Nephron progenitor cell (in vitro differentiated cells): ENCODE measurements around the gene IGF2BP1.

Experiments
- DNase-seq: peaks from one replicate; pipeline ENCODE4 v3.0.0; 2021
- H3K27ac Mint-ChIP-seq: 2 replicates; pipeline ENCODE4 v1.8.0; 2021; ENCODE audit warnings: mild to moderate bottlenecking, moderate library complexity, mixed read lengths
- H3K27me3 Mint-ChIP-seq: 2 replicates; pipeline ENCODE4 v1.8.0; 2021; ENCODE audit warnings: mild to moderate bottlenecking, low read depth, mixed read lengths; ENCODE audit not compliant: poor library complexity
- H3K36me3 Mint-ChIP-seq: 2 replicates; pipeline ENCODE4 v1.8.0; 2021; ENCODE audit warnings: low read depth, mixed read lengths
- H3K4me1 Mint-ChIP-seq: 2 replicates; pipeline ENCODE4 v1.8.0; 2021; ENCODE audit warnings: mixed read lengths
- H3K4me3 Mint-ChIP-seq: 2 replicates; pipeline ENCODE4 v1.8.0; 2021; ENCODE audit warnings: mild to moderate bottlenecking, moderate library complexity, mixed read lengths
- H3K9me3 Mint-ChIP-seq: 2 replicates; pipeline ENCODE4 v1.8.0; 2021; ENCODE audit warnings: mild to moderate bottlenecking, moderate library complexity, mixed read lengths
- TF ChIP-seq, protein P1 (sequence below): fragments of 200-600 bp; sonication (generic); IDR thresholded peaks from 2 replicates; pipeline ENCODE4 v1.5.0; 2021; ENCODE audit warnings: antibody characterized with exemption

The IGF2BP1 gene

DNA sequence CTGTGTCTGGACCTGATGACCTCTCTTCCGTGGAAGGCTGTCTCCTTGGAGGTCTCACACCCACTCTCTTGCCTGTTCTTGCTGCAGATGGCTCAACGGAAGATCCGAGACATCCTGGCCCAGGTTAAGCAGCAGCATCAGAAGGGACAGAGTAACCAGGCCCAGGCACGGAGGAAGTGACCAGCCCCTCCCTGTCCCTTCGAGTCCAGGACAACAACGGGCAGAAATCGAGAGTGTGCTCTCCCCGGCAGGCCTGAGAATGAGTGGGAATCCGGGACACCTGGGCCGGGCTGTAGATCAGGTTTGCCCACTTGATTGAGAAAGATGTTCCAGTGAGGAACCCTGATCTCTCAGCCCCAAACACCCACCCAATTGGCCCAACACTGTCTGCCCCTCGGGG, 52.1 kb downstream of the IGF2BP1 start:
- peaks cover 6% of the 10 kb centered on the region for H3K27me3 Mint-ChIP-seq
- H3K9me3 Mint-ChIP-seq: no peaks in the 10 kb centered on the region
- H3K27ac Mint-ChIP-seq: peak overlapping the region; percentile 76
- TF ChIP-seq, protein P1, sequence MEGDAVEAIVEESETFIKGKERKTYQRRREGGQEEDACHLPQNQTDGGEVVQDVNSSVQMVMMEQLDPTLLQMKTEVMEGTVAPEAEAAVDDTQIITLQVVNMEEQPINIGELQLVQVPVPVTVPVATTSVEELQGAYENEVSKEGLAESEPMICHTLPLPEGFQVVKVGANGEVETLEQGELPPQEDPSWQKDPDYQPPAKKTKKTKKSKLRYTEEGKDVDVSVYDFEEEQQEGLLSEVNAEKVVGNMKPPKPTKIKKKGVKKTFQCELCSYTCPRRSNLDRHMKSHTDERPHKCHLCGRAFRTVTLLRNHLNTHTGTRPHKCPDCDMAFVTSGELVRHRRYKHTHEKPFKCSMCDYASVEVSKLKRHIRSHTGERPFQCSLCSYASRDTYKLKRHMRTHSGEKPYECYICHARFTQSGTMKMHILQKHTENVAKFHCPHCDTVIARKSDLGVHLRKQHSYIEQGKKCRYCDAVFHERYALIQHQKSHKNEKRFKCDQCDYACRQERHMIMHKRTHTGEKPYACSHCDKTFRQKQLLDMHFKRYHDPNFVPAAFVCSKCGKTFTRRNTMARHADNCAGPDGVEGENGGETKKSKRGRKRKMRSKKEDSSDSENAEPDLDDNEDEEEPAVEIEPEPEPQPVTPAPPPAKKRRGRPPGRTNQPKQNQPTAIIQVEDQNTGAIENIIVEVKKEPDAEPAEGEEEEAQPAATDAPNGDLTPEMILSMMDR: no peak
- H3K36me3 Mint-ChIP-seq: peaks cover 79% of the 10 kb centered on the region
- H3K4me1 Mint-ChIP-seq: peaks cover 21% of the 10 kb centered on the region
- no peak overlapping the region for H3K4me3 Mint-ChIP-seq
- no peak for DNase-seq

DNA sequence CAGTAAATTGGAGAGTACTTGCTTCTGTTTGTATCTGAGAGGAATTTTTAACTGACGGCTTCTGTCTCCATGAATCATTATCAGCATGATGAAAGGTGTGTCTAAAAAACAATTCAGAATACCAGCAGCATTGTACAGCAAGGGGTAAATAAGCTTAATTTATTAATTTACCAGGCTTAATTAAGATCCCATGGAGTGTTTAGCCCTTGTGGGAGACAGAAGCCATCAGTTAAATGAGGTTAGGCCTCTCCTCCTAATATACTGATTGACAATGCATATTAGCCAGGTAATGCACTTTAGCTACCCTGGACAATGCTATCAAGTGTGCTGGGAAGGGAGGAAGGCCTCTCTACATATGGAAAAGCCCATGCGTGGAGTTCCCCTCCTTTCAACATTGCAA, 53.4 kb downstream of the IGF2BP1 start:
- Mint-ChIP-seq H3K9me3 (no peaks in the 10 kb centered on the region), H3K4me3 (no peak overlapping the region)
- TF ChIP-seq, protein P1: no peak

GRCh38 chr17:49051269-49051668, 54.1 kb downstream of the IGF2BP1 start:
- no peak overlapping the region for H3K4me3 Mint-ChIP-seq
- TF ChIP-seq, protein P1: no peak
- H3K27ac Mint-ChIP-seq: no peak overlapping the region
- H3K27me3 Mint-ChIP-seq: peaks cover 6% of the 10 kb centered on the region
- H3K36me3 Mint-ChIP-seq: peaks cover 73% of the 10 kb centered on the region
- no peaks in the 10 kb centered on the region for H3K9me3 Mint-ChIP-seq
- H3K4me1 Mint-ChIP-seq: peaks cover 35% of the 10 kb centered on the region
- DNase-seq: no peak

More for the DNA sequence above, 53.4 kb downstream of the IGF2BP1 start:
- peaks cover 6% of the 10 kb centered on the region for H3K27me3 Mint-ChIP-seq
- peaks cover 73% of the 10 kb centered on the region for H3K36me3 Mint-ChIP-seq
- H3K4me1 Mint-ChIP-seq: peaks cover 31% of the 10 kb centered on the region
- no peak for DNase-seq
- H3K27ac Mint-ChIP-seq: no peak overlapping the region

DNA sequence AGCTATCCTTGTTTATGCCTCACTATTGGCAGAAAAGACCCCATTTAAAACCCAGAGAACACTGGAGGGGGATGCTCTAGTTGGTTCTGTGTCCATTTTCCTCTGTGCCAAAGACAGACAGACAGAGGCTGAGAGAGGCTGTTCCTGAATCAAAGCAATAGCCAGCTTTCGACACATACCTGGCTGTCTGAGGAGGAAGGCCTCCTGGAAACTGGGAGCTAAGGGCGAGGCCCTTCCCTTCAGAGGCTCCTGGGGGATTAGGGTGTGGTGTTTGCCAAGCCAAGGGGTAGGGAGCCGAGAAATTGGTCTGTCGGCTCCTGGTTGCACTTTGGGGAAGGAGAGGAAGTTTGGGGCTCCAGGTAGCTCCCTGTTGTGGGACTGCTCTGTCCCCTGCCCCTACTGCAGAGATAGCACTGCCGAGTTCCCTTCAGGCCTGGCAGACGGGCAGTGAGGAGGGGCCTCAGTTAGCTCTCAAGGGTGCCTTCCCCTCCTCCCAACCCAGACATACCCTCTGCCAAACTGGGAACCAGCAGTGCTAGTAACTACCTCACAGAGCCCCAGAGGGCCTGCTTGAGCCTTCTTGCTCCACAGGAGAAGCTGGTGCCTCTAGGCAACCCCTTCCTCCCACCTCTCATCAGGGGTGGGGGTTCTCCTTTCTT, 56.1 kb downstream of the IGF2BP1 start:
- H3K27me3 Mint-ChIP-seq: peaks cover 3% of the 10 kb centered on the region
- DNase-seq: no peak
- H3K9me3 Mint-ChIP-seq: no peaks in the 10 kb centered on the region
- peaks cover 61% of the 10 kb centered on the region for H3K36me3 Mint-ChIP-seq
- no peak overlapping the region for H3K4me3 Mint-ChIP-seq
- H3K4me1 Mint-ChIP-seq: peaks cover 35% of the 10 kb centered on the region
- H3K27ac Mint-ChIP-seq: peak overlapping the region; percentile 93
- TF ChIP-seq, protein P1: no peak

DNA sequence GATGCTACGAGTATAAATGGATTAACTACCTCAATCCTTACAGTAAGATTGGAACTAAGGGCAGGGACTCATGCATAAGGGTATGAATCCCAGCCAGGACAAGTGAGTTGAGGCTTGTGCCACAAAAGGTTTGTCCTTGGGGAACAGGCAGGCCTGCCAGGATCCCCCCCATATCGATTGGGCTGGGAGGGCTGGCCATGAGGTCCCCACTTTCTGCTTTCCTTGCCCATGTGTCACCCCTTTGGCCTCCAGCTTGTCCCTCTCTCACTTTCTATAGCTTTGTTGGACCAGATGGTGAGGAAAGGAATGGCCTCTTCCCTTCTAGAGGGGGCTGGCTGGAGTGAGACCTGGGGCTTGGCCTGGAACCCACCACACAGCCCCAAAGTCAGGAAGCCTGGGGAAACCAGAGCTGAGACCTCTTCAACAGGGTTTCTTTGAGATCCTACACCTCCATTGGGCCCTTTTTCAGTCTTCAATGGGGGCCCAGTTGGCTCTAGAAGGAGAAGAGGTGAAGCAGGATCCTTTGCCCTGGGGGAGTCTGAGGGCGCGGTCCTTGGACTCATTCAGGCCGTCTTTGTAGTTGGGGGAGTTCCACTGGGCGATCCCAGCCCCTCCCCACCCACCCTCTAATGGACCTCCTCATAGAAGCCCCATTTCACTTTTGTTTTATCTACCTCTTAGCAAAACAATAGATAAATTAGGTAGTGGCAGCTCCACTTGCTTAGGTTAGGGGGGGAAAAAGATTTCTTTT, 57.3 kb downstream of the IGF2BP1 start:
- Mint-ChIP-seq H3K27me3 (peaks cover 3% of the 10 kb centered on the region), H3K9me3 (no peaks in the 10 kb centered on the region), H3K36me3 (peaks cover 49% of the 10 kb centered on the region), H3K4me3 (no peak overlapping the region), H3K27ac (peak overlapping the region; percentile 93), H3K4me1 (peaks cover 31% of the 10 kb centered on the region)
- DNase-seq: no peak
- TF ChIP-seq, protein P1: no peak
